ENCODE measurements around the gene NFRKB.
"Not testable (repeated sequence)": the region's sequence is repeated elsewhere in the genome, so short reads cannot be mapped to it uniquely, and the experiment has no call there.

NFRKB gene

GRCh38 chr11:129894278-129895125, 876 bp downstream of the NFRKB start:
- peak; percentile 34 for DNase-seq (ENCODE audit: low spot score)

DNA sequence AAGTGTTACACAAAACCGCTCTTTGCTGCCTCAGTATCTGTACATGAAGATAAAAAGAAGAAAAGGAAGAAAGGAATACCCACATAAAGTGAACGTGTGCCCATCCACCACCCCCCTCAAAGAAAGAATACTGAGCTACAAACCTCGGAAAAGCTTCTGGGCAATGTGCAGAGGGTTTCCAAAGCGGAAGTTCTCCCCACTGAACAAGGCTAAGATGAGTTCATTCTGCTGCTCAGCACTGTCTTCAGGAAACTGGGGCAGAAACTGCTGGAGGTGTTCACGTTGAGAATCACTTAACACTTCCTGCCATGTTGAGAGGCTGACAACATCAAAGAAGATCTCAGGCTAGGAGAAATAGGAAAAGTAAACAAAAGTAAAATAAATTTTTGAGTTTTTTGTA, 6.9 kb downstream of the NFRKB start:
- no peak for DNase-seq (ENCODE audit: low spot score)

GRCh38 chr11:129885381-129885780, 10.0 kb downstream of the NFRKB start:
- DNase-seq (ENCODE audit: low spot score), result no peak

DNA sequence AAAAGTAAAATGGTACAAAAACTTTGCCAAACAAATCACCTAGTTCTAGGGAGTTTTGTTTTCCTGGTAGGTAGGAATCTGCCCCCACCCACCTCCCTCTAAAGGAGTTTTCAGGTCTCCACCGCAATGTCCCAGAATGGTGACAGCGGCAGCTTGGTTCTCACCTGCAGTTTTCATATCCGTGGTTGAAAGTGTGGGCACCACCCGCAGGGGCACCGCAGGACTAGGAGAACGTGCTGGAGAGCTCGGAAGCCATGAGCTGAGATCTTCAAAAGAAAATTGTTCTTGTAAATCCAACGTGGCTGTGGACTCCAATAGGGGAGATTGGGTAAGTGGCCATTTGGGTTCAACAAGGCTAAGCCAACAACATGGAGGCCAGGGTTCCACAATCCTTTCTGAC, 10.8 kb downstream of the NFRKB start:
- no peak for DNase-seq (ENCODE audit: low spot score)

- peak; percentile 69 for DNase-seq (ENCODE audit: low spot score)
These were observed 13.7 kb downstream of the NFRKB start for GRCh38 chr11:129881570-129882170.

GRCh38 chr11:129880311-129880710, 15.1 kb downstream of the NFRKB start:
- no peak for DNase-seq (ENCODE audit: low spot score)

DNA sequence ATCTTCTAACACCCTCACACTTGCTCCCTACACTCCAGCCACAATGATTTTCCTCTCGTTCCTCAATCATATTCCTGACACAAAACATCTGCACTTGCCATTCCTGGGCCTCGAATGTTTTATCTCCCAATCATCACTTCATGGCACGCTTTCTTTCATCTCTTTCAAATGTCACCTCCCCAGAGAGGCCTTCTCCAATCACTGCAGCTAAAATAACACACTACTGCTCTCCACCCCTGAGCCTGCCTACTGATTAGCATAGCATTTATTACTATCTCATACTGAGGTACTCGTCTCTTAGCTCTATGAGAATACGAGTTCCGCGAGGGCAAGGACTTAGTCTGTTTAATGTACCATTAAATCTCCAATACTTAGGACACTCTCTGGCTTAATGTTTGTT, 23.5 kb downstream of the NFRKB start:
- DNase-seq (ENCODE audit: low spot score), result no peak

DNA sequence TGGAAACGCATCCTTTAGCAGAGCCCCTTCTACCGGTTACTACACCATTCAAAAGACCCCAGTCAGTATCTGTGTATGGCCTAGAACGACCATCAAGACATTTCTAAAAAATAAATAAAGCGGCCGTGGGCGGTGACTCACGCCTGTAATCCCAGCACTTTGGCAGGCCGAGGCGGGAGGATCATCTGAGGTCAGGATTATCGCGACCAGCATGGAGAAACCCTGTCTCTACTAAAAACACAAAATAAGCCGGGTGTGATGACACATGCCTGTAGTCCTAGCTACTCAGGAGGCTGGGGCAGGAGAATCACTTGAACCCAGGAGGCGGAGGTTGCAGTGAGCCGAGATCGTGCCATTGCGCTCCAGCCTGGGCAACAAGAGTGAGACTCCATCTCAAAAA, 26.8 kb downstream of the NFRKB start:
- not testable (repeated sequence) for DNase-seq (ENCODE audit: low spot score)

GRCh38 chr11:129866311-129866710, 29.1 kb downstream of the NFRKB start:
- DNase-seq (ENCODE audit: low spot score), result no peak

DNA sequence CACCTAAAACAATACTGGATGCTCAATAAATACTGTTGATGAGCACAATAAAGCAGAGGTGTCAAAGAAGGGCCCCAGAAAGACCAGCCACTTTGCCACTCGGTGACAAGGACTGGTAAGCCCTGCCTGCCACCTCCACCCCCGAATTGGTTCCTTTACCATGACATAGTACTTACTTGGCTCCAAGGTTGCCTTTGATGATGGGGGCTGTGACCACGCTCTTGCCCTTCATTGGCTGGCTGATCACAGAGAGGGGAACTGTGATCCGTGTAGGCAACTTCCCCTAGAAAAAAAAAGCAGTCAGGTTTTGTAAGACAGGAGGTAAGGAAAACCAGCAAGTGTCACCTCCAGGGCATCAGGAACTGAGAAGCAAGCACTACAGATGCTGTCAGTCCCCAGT, 29.7 kb downstream of the NFRKB start:
- DNase-seq (ENCODE audit: low spot score), result no peak

DNA sequence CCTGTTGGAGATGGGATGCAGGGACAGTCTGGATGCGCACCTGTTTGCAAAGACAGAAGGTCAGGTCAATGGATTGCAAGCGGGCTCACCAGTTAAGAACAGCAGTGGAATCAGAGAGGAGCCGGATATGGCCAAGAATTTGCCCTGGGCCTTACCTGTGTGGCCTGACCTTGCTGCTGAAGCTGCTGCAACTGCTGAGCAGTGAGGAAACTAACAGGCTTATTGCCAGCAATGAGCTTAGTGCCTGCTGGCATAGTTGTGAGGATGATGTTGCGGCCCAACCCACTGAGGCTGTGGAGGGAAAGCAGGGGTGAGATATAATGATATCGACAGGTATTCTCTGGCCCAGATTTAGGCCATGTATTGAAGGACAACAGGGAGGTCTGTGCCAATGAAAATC, 30.6 kb downstream of the NFRKB start:
- no peak for DNase-seq (ENCODE audit: low spot score)

GRCh38 chr11:129861702-129862522, 33.5 kb downstream of the NFRKB start:
- peak; percentile 97 for DNase-seq (ENCODE audit: low spot score)

DNA sequence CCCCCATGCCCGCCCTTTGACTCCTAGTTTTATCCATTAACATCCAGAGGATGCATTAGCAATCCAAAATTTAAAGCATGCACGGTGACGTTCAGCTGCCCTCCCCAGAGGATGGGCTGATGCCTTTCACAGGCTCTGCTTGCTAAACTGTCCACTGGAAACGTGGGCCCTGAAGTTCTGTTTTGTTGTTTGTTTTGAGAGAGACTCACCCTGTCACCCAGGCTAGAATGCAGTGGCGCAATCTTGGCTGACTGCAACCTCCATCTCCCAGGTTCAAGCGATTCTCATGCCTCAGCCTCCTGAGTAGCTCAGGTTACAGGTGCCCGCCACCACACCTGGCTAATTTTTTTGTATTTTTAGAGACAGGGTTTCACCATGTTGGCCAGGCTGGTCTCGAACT, 39.3 kb downstream of the NFRKB start:
- DNase-seq (ENCODE audit: low spot score), result no peak

DNA sequence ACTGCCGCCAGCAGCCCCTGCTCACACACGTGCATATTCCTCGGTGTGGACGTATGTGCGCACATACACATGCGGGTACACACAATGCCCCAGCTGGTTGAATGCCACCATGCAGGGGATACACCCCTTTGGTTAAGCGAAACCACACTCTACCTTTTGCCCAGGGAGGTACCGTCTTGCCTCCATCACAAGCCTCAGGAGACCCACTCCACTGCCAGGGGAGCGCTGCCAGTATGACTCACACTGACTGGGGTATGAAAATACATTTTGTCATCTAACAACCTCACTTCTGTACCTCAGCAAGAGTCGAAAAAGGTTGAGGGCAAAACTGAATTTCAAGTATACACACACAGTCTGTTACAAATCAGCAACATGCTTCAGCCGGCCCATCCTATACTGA, 40.3 kb downstream of the NFRKB start:
- DNase-seq (ENCODE audit: low spot score), result no peak

DNA sequence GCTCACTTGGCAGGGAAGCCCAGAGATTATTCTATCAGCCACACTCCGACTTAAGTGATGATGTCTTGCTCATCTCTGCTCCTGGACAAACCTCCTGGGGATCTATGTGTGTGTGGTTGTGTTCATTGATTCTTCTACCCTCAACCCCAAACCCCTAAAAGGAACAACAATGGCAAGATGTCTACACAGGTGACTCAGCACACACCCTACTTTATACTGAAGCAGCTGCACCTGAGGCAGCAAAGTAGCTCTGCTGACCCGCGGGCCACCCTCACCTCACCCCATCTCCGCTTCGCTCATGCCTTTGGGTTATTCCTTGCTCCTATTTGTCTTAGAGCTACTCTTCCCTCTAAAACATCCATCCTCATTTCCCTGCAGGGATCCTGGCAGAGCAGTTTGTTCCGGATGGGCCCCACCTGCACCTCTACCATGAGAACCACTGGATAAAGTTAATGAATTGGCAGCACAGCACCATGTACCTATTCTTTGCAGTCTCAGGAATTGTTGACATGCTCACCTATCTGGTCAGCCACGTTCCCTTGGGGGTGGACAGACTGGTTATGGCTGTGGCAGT, 41.1 kb downstream of the NFRKB start:
- no peak for DNase-seq (ENCODE audit: low spot score)

DNA sequence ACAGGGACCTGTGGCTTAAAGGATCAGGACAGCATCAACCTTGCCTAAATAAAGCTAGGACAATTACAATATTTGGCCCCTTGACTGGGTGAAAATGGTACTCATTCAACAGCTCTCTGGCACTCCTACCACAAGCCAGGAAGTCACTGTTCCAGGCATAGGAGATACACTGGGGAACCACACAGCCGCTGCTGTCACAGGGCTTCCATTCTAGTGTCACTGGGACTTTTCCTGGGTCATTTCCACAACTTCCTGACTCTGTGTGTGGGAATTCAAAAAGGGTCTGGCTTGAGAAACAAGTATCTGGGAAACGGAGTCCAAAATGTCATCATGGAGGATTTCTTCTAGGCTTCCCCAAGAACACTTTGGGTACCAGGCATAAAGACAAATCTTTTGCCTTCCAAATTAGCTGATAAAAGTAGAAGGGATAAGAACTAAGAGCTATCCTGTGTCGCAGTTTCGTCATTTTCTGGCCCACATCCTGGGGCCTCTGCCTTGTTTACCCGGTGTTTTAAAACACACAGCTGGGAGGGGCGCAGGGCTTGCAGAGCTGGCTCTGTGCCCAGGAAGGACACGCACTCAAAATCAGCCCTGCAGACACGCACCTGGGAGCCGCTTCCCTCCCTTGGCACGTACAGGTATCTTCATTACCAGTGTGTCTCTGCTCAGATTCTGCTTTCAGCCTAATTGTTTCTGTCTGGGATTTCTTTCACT, 41.7 kb downstream of the NFRKB start:
- DNase-seq (ENCODE audit: low spot score), result no peak

DNA sequence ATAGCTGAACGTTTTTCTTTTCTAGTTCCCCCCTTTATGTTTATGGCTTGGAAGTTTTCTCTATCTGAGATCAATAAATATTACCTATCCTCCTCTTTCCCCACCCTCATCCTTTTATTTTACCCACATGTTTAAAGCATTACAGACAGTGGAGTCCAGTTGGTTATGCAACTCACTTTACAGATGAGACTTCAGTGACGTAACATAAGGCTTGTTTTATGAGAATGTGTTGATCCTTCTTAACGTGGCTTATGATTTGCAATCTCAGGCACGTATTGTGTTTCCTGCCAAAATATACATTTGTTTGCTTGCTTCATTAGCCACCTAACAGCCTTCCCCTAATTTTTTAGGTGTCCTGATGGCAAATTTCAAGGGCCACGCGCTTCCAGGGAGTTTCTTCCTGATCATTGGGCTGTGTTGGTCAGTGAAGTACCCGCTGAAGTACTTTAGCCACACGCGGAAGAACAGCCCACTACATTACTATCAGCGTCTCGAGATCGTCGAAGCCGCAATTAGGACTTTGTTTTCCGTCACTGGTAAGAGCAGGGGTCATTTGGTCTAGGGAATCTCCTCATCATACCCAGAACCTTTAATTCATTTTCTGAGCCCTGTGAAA, 43.1 kb downstream of the NFRKB start:
- DNase-seq (ENCODE audit: low spot score), result no peak

DNA sequence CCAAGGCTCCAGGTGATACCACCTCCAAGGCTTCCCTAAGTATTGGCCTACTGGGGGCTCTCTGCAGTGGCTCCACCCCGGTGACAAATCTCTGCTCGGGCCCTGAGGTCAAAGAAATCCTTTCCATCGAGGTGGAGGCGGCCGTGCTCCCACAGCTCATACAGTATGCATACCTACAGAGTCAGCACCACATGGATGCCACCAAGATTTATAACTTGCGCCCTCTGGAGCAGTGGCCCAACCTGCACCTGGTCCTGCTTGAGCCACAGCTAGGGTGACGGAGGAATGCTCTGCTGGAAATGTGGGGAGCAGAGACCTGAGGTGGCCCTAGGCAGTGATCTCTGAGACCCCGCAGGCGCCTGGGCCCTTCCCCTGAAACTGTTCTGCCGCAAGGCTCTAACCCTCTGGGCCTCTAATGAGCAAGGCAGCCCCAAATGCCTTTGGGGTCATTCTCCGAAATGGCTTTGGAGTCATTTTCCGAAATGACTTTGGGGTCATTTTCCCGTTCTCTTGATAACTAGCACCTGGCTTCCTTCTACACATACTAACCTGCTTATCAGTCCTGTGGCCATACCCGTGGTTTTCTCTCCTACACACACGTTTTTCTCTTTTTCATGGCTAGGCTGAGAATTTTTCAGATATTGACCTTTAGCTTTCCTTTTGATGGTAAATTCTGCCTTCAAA, 45.8 kb downstream of the NFRKB start:
- no peak for DNase-seq (ENCODE audit: low spot score)

GRCh38 chr11:129847361-129847760, 48.0 kb downstream of the NFRKB start:
- DNase-seq (ENCODE audit: low spot score), result not testable (repeated sequence)

GRCh38 chr11:129846508-129847335, 48.7 kb downstream of the NFRKB start:
- peak; percentile 84 for DNase-seq (ENCODE audit: low spot score)

Data from hepatic stellate cell (primary cell).